Endodermal cell (in vitro differentiated cells): ENCODE data around the gene HECW1. TPM values are rescaled to one million over a fixed set of nuclear protein-coding genes. Genes with fewer than 3 reads are reported as not detected.

ENCODE experiments used
- DNase-seq: peaks from one replicate; pipeline ENCODE4 v3.0.0-alpha.2; 2017
- H3K27ac ChIP-seq: 2 replicates; pipeline ENCODE4 v1.5.1; 2013; ENCODE audit warnings: mild to moderate bottlenecking, low read depth, low read length, moderate library complexity
- H3K27me3 ChIP-seq: 2 replicates; pipeline ENCODE4 v1.6.1; 2013; ENCODE audit warnings: mild to moderate bottlenecking, low read length, moderate library complexity; ENCODE audit not compliant: insufficient read depth, control insufficient read depth, poor library complexity, severe bottlenecking
- H3K36me3 ChIP-seq: 2 replicates; pipeline ENCODE4 v1.7.0; 2013; ENCODE audit warnings: mild to moderate bottlenecking, low read length, moderate library complexity; ENCODE audit not compliant: control insufficient read depth, insufficient read depth
- H3K4me1 ChIP-seq: one replicate; pipeline ENCODE4 v1.7.0; 2013; ENCODE audit warnings: low read length; ENCODE audit not compliant: control insufficient read depth, insufficient read depth
- H3K4me3 ChIP-seq: 2 replicates; pipeline ENCODE4 v1.5.1; 2013; ENCODE audit warnings: mild to moderate bottlenecking, low read length, moderate library complexity
- H3K9ac ChIP-seq: 2 replicates; pipeline ENCODE4 v1.6.1; 2013; ENCODE audit warnings: mild to moderate bottlenecking, low read length, moderate library complexity; ENCODE audit not compliant: poor library complexity, severe bottlenecking; ENCODE audit errors: extremely low read depth
- H3K9me3 ChIP-seq: 2 replicates; pipeline ENCODE4 v1.6.1; 2013; ENCODE audit warnings: mild to moderate bottlenecking, low read length, moderate library complexity; ENCODE audit not compliant: control insufficient read depth
- H3K27ac Mint-ChIP-seq: 2 replicates; pipeline ENCODE4 v1.8.0; 2020; ENCODE audit warnings: mixed read lengths
- H3K27me3 Mint-ChIP-seq: 2 replicates; pipeline ENCODE4 v1.8.0; 2021; ENCODE audit warnings: mild to moderate bottlenecking, mixed read lengths; ENCODE audit not compliant: insufficient read depth
- H3K36me3 Mint-ChIP-seq: 2 replicates; pipeline ENCODE4 v1.8.0; 2020; ENCODE audit warnings: low read depth, mixed read lengths
- H3K4me1 Mint-ChIP-seq: 2 replicates; pipeline ENCODE4 v1.8.0; 2020; ENCODE audit warnings: mixed read lengths
- H3K4me3 Mint-ChIP-seq: 2 replicates; pipeline ENCODE4 v1.8.0; 2020; ENCODE audit warnings: mild to moderate bottlenecking, moderate library complexity, mixed read lengths
- H3K9me3 Mint-ChIP-seq: 2 replicates; pipeline ENCODE4 v1.8.0; 2020; ENCODE audit warnings: mild to moderate bottlenecking, mixed read lengths
- CTCF ChIP-seq: fragments of 200-600 bp; sonication (generic); conservative IDR thresholded peaks from 2 replicates; pipeline ENCODE4 v1.5.0; 2021; ENCODE audit warnings: antibody characterized with exemption, mild to moderate bottlenecking
- WGBS, 2 experiments: methylation state at CpG; one replicate each; pipeline versions ENCODE4 v1.1.5 to v1.1.7; 2013; ENCODE audit warnings: missing lambda C conversion rate in 2 of 2, mixed read lengths in 1 of 2; ENCODE audit not compliant: insufficient coverage in 1 of 2, insufficient read length in 1 of 2; 5-methylcytosine and 5-hydroxymethylcytosine counted together
- total RNA-seq, 2 donors: library from RNA; stranded (reverse); fragmentation: NEBNext Ultra II Directional in 1 of 2; extraction: Animal tissue kit (Norgen Biotek cat#: 25700) in 1 of 2; gene quantifications; 2 replicates in 1 of 2; 3 replicates in 1 of 2; pipeline ENCODE4 v1.2.1, GENCODE V29; 2021

HECW1 gene
- total RNA-seq, 2 donors from 2014 or later, result 4.6 to 12.0 TPM

- Histone ChIP-seq H3K9ac (no peak overlapping the region), H3K27ac (no peak overlapping the region), H3K36me3 (no peaks in the 10 kb centered on the region), H3K27me3 (no peaks in the 10 kb centered on the region), H3K9me3 (no peaks in the 10 kb centered on the region), H3K4me1 (peaks cover 2% of the 10 kb centered on the region), H3K4me3 (no peak overlapping the region)
- WGBS, 2 experiments, result 86 to 93% methylated on average over 2 to 4 of the region's 4 CpGs
- Mint-ChIP-seq H3K27ac (no peak overlapping the region), H3K27me3 (no peaks in the 10 kb centered on the region), H3K4me1 (peaks cover 19% of the 10 kb centered on the region), H3K36me3 (no peaks in the 10 kb centered on the region), H3K9me3 (peaks cover 10% of the 10 kb centered on the region), H3K4me3 (no peak overlapping the region)
- DNase-seq, result no peak
- no peak for TF ChIP-seq CTCF
These were observed 264.9 kb downstream of the HECW1 start for GRCh38 chr7:43377196-43377960.

GRCh38 chr7:43379210-43379609 is 266.8 kb downstream of the HECW1 start:
- no peak overlapping the region for H3K4me3 ChIP-seq
- Mint-ChIP-seq H3K4me3 (no peak overlapping the region), H3K4me1 (peaks cover 19% of the 10 kb centered on the region), H3K9me3 (peaks cover 7% of the 10 kb centered on the region), H3K27me3 (no peaks in the 10 kb centered on the region), H3K27ac (no peak overlapping the region), H3K36me3 (no peaks in the 10 kb centered on the region)
- TF ChIP-seq CTCF, result no peak
- no peak overlapping the region for H3K27ac ChIP-seq
- no peak overlapping the region for H3K9ac ChIP-seq
- H3K9me3 ChIP-seq, result no peaks in the 10 kb centered on the region
- WGBS, 2 experiments, result 88 to 90% methylated on average over 2 of the region's 2 CpGs
- H3K4me1 ChIP-seq, result peaks cover 2% of the 10 kb centered on the region
- no peaks in the 10 kb centered on the region for H3K36me3 ChIP-seq
- DNase-seq, result no peak
- no peaks in the 10 kb centered on the region for H3K27me3 ChIP-seq

GRCh38 chr7:43384616-43385308 is 272.3 kb downstream of the HECW1 start:
- H3K36me3 Mint-ChIP-seq, result no peaks in the 10 kb centered on the region
- H3K9me3 ChIP-seq, result peaks cover 7% of the 10 kb centered on the region
- H3K36me3 ChIP-seq, result no peaks in the 10 kb centered on the region
- no peak overlapping the region for H3K9ac ChIP-seq
- no peak for DNase-seq
- peaks cover 18% of the 10 kb centered on the region for H3K9me3 Mint-ChIP-seq
- H3K4me3 ChIP-seq, result no peak overlapping the region
- H3K4me1 Mint-ChIP-seq, result peaks cover 5% of the 10 kb centered on the region
- no peaks in the 10 kb centered on the region for H3K27me3 Mint-ChIP-seq
- no peak overlapping the region for H3K27ac ChIP-seq
- H3K27me3 ChIP-seq, result no peaks in the 10 kb centered on the region
- H3K4me1 ChIP-seq, result no peaks in the 10 kb centered on the region
- no peak overlapping the region for H3K4me3 Mint-ChIP-seq
- H3K27ac Mint-ChIP-seq, result no peak overlapping the region
- TF ChIP-seq CTCF, result no peak
- WGBS, 2 experiments, result 87 to 93% methylated on average over 3 to 7 of the region's 8 CpGs
